ENCODE data around the gene NT5M.
A peak's percentile ranks its signal among the peaks of the same experiment; 100 is the strongest.
"Not testable (repeated sequence)": the region's sequence is repeated elsewhere in the genome, so short reads cannot be mapped to it uniquely, and the experiment has no call there.

Gene NT5M

GRCh38 chr17:17303010-17303846 is at the start of gene NT5M:
Gene NT5M (plus strand): TSS chr17:17303373. CDS start chr17:17303551, 178 bp downstream.
- DNase-seq = peak; percentile 89

GRCh38 chr17:17253406-17253805 is 49.8 kb upstream of the NT5M start:
- DNase-seq = no peak

GRCh38 chr17:17254036-17254435 is 49.1 kb upstream of the NT5M start:
- DNase-seq = no peak

- DNase-seq = not testable (repeated sequence)
These were observed 47.5 kb upstream of the NT5M start for GRCh38 chr17:17255689-17256088.

- DNase-seq = no peak
These were observed 46.9 kb upstream of the NT5M start for GRCh38 chr17:17256316-17256715.

- DNase-seq = no peak
These were observed 45.2 kb upstream of the NT5M start for GRCh38 chr17:17258011-17258410.

GRCh38 chr17:17258998-17259397 is 44.2 kb upstream of the NT5M start:
- no peak for DNase-seq

GRCh38 chr17:17264430-17264829 is 38.7 kb upstream of the NT5M start:
- no peak for DNase-seq

GRCh38 chr17:17269926-17270773 is 33.0 kb upstream of the NT5M start:
- no peak for DNase-seq

GRCh38 chr17:17275971-17276370 is 27.2 kb upstream of the NT5M start:
- no peak for DNase-seq

- DNase-seq = not testable (repeated sequence)
These were observed 25.7 kb upstream of the NT5M start for GRCh38 chr17:17277431-17277830.

GRCh38 chr17:17279316-17279715 is 23.9 kb upstream of the NT5M start:
- DNase-seq = no peak

GRCh38 chr17:17280613-17281549 is 22.3 kb upstream of the NT5M start, which contains the start of gene COPS3:
Gene COPS3 (minus strand): TSS chr17:17281246. CDS start chr17:17281186, 60 bp downstream.
- peak; percentile 96 for DNase-seq

GRCh38 chr17:17285951-17286350 is 17.2 kb upstream of the NT5M start:
- no peak for DNase-seq

GRCh38 chr17:17289086-17289485 is 14.1 kb upstream of the NT5M start:
- DNase-seq = no peak

- DNase-seq = no peak
These were observed 13.5 kb upstream of the NT5M start for GRCh38 chr17:17289701-17290100.

GRCh38 chr17:17295141-17295540 is 8.0 kb upstream of the NT5M start:
- DNase-seq = peak; percentile 60

GRCh38 chr17:17297217-17297616 is 6.0 kb upstream of the NT5M start:
- no peak for DNase-seq

GRCh38 chr17:17298108-17298507 is 5.1 kb upstream of the NT5M start:
- DNase-seq = no peak

- DNase-seq = peak; percentile 75
These were observed 2.3 kb upstream of the NT5M start for GRCh38 chr17:17300624-17301568.

GRCh38 chr17:17301659-17302058 is 1.5 kb upstream of the NT5M start:
- not testable (repeated sequence) for DNase-seq

Measured in RPMI8226 (cell line).